Erythroblast (primary cell): ENCODE results near the gene FUS.

ENCODE experiments used
- GATA1 ChIP-seq: IDR thresholded peaks from 2 replicates; pipeline ENCODE4 v1.6.1; 2011; ENCODE audit warnings: low read depth, mild to moderate bottlenecking, control low read depth, low read length, moderate library complexity
- POLR2A ChIP-seq: IDR thresholded peaks from 2 replicates; pipeline ENCODE4 v1.6.1; 2011; ENCODE audit warnings: mild to moderate bottlenecking, low read length

GRCh38 chr16:31183432-31184428, 3.8 kb downstream of the FUS start:
- TF ChIP-seq POLR2A (no peak), GATA1 (no peak)
